Ectodermal cell (in vitro differentiated cells): ENCODE results near the gene TMEM44. TPM values are rescaled to one million over a fixed set of nuclear protein-coding genes. Genes with fewer than 3 reads are reported as not detected.
A peak's percentile ranks its signal among the peaks of the same experiment; 100 is the strongest.

Experiments
- H3K27ac ChIP-seq: 2 replicates; pipeline ENCODE4 v1.7.0; 2013; ENCODE audit warnings: mild to moderate bottlenecking, low read depth, low read length; ENCODE audit not compliant: insufficient read depth, poor library complexity, severe bottlenecking
- H3K27me3 ChIP-seq: 2 replicates; pipeline ENCODE4 v1.7.0; 2013; ENCODE audit warnings: mild to moderate bottlenecking, low read length; ENCODE audit not compliant: insufficient read depth, control insufficient read depth, poor library complexity, severe bottlenecking
- H3K36me3 ChIP-seq: one replicate; pipeline ENCODE4 v1.7.0; 2013; ENCODE audit warnings: low read length; ENCODE audit not compliant: control insufficient read depth, insufficient read depth
- H3K4me1 ChIP-seq: one replicate; pipeline ENCODE4 v1.7.0; 2013; ENCODE audit warnings: low read length; ENCODE audit not compliant: control insufficient read depth, insufficient read depth
- H3K4me3 ChIP-seq: 2 replicates; pipeline ENCODE4 v1.7.0; 2013; ENCODE audit warnings: low read depth, low read length, control low read depth; ENCODE audit not compliant: insufficient read depth
- H3K9me3 ChIP-seq: 2 replicates; pipeline ENCODE4 v1.7.0; 2013; ENCODE audit warnings: mild to moderate bottlenecking, low read length, moderate library complexity; ENCODE audit not compliant: control insufficient read depth
- WGBS, 2 experiments: methylation state at CpG; one replicate each; pipeline ENCODE4 v1.1.7; 2013; ENCODE audit warnings: missing lambda C conversion rate in 2 of 2; 5-methylcytosine and 5-hydroxymethylcytosine counted together
- polyA plus RNA-seq, 4 experiments: library from polyadenylated mRNA; stranded (reverse); fragments of 50-300 nt; gene quantifications; one replicate each; pipeline ENCODE4 v1.2.3, GENCODE V29; 2013

The TMEM44 gene, protein sequence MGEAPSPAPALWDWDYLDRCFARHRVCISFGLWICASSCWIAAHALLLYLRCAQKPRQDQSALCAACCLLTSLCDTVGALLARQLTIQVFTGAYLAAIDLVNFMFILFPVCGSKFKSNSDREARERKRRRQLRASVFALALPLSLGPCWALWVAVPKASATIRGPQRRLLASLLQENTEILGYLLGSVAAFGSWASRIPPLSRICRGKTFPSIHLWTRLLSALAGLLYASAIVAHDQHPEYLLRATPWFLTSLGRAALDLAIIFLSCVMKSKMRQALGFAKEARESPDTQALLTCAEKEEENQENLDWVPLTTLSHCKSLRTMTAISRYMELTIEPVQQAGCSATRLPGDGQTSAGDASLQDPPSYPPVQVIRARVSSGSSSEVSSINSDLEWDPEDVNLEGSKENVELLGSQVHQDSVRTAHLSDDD
- polyA plus RNA-seq (2013, experiment 1 of 4): 28.1 TPM
- polyA plus RNA-seq (2013, experiment 2 of 4): 31.5 TPM
- polyA plus RNA-seq (2013, experiment 3 of 4): 22.9 TPM
- 21.8 TPM for polyA plus RNA-seq (2013, experiment 4 of 4)

- Histone ChIP-seq H3K36me3 (peaks cover 19% of the 10 kb centered on the region), H3K27me3 (no peaks in the 10 kb centered on the region), H3K27ac (peak within 1 kb of the TSS; percentile 61), H3K4me3 (peak within 1 kb of the TSS; percentile 75), H3K4me1 (no peaks in the 10 kb centered on the region), H3K9me3 (peaks cover 3% of the 10 kb centered on the region)
- WGBS, 2 experiments: 2% methylated on average over 65 to 66 of the region's 66 CpGs
Measured at GRCh38 chr3:194633349-194634004, at the start of gene TMEM44. Gene TMEM44 (minus strand): TSS chr3:194633419. CDS start chr3:194633215, 204 bp downstream.

DNA sequence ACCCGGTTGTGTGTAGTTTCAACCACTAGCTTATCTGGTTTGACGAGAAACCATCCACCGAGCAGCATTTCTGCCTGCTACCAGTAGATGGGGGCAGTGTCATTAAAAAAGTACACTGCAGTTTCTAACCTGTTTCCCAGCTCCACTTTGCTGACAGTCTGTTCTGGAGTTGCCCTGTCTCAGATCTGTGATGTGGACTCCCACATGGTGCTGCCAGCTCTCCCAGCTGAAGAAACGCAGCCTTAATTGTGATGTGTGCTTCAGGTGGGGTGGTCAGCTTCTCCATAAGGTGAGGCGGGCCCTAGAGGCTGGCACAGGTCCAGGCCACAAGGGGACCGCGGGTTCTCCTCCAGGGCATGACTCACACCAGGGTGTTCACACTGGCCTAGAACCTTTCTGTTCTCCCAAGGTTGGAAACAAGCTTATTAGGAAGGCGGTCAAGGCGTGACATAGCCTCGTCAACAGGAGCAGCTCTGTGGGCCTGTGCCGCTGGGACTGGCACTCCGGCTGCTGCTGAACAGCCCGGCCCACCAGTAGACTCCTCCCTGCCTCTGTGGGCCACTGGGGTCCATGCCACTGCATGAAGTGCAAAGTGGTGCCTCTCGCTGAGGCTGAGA lies 49.6 kb upstream of the TMEM44 start:
- no peak overlapping the region for H3K4me3 ChIP-seq
- H3K4me1 ChIP-seq: peaks cover 7% of the 10 kb centered on the region
- no peak overlapping the region for H3K27ac ChIP-seq
- 65 to 66% methylated on average over 14 of the region's 14 CpGs for WGBS, 2 experiments
- H3K9me3 ChIP-seq: no peaks in the 10 kb centered on the region
- H3K27me3 ChIP-seq: peaks cover 35% of the 10 kb centered on the region
- H3K36me3 ChIP-seq: no peaks in the 10 kb centered on the region

GRCh38 chr3:194682189-194682693 lies 49.0 kb upstream of the TMEM44 start:
- WGBS, 2 experiments: 43 to 44% methylated on average over 4 of the region's 4 CpGs
- peaks cover 30% of the 10 kb centered on the region for H3K27me3 ChIP-seq

DNA sequence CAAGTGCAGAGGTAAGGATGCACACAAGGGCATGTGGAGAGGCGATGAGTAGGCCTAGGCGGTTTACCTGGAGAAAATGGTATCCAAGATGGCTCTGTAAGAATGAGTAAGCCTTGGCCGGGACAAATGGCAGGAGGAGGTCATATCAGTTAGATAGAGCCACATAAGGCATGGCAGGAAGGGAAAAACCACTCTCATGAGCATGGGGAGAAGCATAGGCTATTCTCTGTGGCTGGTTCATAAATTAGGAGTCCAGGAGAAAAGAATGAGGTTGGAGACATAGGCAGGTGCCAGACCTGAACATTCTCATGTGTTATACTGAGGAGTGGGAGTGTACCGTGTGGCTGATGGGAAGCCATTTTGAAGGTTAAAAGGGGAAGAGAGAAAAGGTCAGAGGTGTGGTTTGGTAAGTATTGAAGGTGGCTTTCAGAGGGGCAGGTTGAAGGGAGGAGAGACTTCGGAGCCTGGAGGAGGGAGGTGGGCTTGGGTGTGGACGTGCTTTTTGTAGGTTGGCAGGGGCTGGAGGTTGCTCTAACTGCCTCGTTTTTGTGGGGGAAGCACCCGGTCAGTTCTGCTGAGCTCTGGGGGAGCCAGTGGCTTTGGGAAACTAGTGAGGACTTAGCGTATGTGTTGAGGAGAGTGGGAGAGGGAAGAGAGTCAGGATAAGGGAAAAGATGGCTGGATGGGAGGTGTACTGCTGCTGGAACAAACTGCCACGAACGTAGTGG lies 47.8 kb upstream of the TMEM44 start:
- no peak overlapping the region for H3K4me3 ChIP-seq
- WGBS, 2 experiments: 83 to 85% methylated on average over 11 of the region's 11 CpGs
- no peak overlapping the region for H3K27ac ChIP-seq
- peaks cover 23% of the 10 kb centered on the region for H3K27me3 ChIP-seq
- H3K36me3 ChIP-seq: no peaks in the 10 kb centered on the region
- no peaks in the 10 kb centered on the region for H3K9me3 ChIP-seq
- H3K4me1 ChIP-seq: no peaks in the 10 kb centered on the region

More at GRCh38 chr3:194682189-194682693, 49.0 kb upstream of the TMEM44 start:
- no peak overlapping the region for H3K4me3 ChIP-seq
- H3K9me3 ChIP-seq: no peaks in the 10 kb centered on the region
- no peaks in the 10 kb centered on the region for H3K36me3 ChIP-seq
- H3K4me1 ChIP-seq: peaks cover 7% of the 10 kb centered on the region
- H3K27ac ChIP-seq: no peak overlapping the region

- WGBS, 2 experiments: 81 to 88% methylated on average over 1 of the region's 1 CpG
- H3K36me3 ChIP-seq: no peaks in the 10 kb centered on the region
Measured at GRCh38 chr3:194676471-194676870, 43.3 kb upstream of the TMEM44 start.

GRCh38 chr3:194675680-194676079 lies 42.5 kb upstream of the TMEM44 start:
- Histone ChIP-seq H3K27ac (no peak overlapping the region), H3K27me3 (peaks cover 24% of the 10 kb centered on the region), H3K36me3 (no peaks in the 10 kb centered on the region), H3K4me3 (no peak overlapping the region), H3K4me1 (peaks cover 6% of the 10 kb centered on the region), H3K9me3 (no peaks in the 10 kb centered on the region)
- WGBS, 2 experiments: 88 to 90% methylated on average over 1 to 3 of the region's 4 CpGs

More at GRCh38 chr3:194676471-194676870, 43.3 kb upstream of the TMEM44 start:
- no peaks in the 10 kb centered on the region for H3K4me1 ChIP-seq
- H3K27ac ChIP-seq: no peak overlapping the region
- H3K9me3 ChIP-seq: no peaks in the 10 kb centered on the region
- H3K27me3 ChIP-seq: peaks cover 24% of the 10 kb centered on the region
- no peak overlapping the region for H3K4me3 ChIP-seq

- Histone ChIP-seq H3K36me3 (no peaks in the 10 kb centered on the region), H3K27me3 (peaks cover 24% of the 10 kb centered on the region), H3K9me3 (no peaks in the 10 kb centered on the region), H3K4me3 (no peak overlapping the region), H3K4me1 (peaks cover 7% of the 10 kb centered on the region), H3K27ac (no peak overlapping the region)
- 78 to 83% methylated on average over 12 of the region's 12 CpGs for WGBS, 2 experiments
Measured at GRCh38 chr3:194675081-194675640, 41.9 kb upstream of the TMEM44 start.

GRCh38 chr3:194673761-194674160 lies 40.5 kb upstream of the TMEM44 start:
- Histone ChIP-seq H3K36me3 (peaks cover 10% of the 10 kb centered on the region), H3K4me1 (peaks cover 7% of the 10 kb centered on the region), H3K9me3 (no peaks in the 10 kb centered on the region), H3K4me3 (no peak overlapping the region), H3K27ac (no peak overlapping the region), H3K27me3 (peaks cover 24% of the 10 kb centered on the region)
- 81 to 86% methylated on average over 3 of the region's 3 CpGs for WGBS, 2 experiments

DNA sequence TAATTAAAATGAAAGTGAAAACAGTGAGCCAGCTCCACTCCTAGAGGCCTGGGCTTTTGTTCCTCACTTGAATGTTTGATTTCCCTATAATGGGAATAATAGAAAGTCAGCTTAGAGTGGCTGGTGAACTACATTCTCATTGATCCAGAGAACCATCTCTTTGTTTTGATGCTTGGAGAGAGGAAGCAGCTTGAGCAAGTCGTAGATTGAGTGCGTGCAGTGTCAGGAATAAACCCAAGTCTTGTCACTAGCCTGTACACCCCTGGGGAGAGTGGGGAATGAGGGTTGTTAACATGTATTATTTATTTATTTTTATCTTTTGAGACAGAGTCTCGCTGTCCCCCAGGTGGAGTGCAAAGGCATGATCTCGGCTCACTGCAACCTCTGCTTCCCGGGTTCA lies 39.7 kb upstream of the TMEM44 start:
- WGBS, 2 experiments: 60 to 61% methylated on average over 5 of the region's 5 CpGs
- Histone ChIP-seq H3K27me3 (peaks cover 24% of the 10 kb centered on the region), H3K9me3 (no peaks in the 10 kb centered on the region), H3K4me3 (peak overlapping the region; percentile 77), H3K36me3 (peaks cover 12% of the 10 kb centered on the region), H3K4me1 (peaks cover 7% of the 10 kb centered on the region), H3K27ac (no peak overlapping the region)
